ENCODE results near the gene PAK3. TPM values are rescaled to one million over a fixed set of nuclear protein-coding genes. Genes with fewer than 3 reads are reported as not detected.

The PAK3 gene
- polyA plus RNA-seq, 4 donors = under 0.01 to 0.53 (median 0.51) TPM; not detected in 1

GRCh38 chrX:111182997-111183396, 87.0 kb downstream of the PAK3 start:
- no peak for DNase-seq
- no peaks in the 10 kb centered on the region for H3K4me1 ChIP-seq (ENCODE audit: control insufficient read depth in 3 of 3, insufficient read depth in 2 of 3, low read depth in 1 of 3, low read length in 2 of 3)
- no peak for FAIRE-seq
- no peaks in the 10 kb centered on the region for H3K36me3 ChIP-seq (ENCODE audit: control insufficient read depth in 3 of 3, insufficient read depth in 2 of 3, low read depth in 1 of 3, low read length in 3 of 3)
- peaks cover 0 to 3% (median 0%) of the 10 kb centered on the region in 3 donors for H3K27me3 ChIP-seq (ENCODE audit: control insufficient read depth in 3 of 3, insufficient read depth in 3 of 3, low read length in 3 of 3)
- no peak overlapping the region for H3K4me3 ChIP-seq (ENCODE audit: low read depth in 1 of 3, low read length in 3 of 3)
- no peaks in the 10 kb centered on the region for H3K9me3 ChIP-seq (ENCODE audit: control insufficient read depth in 2 of 2, insufficient read depth in 1 of 2, low read depth in 1 of 2, low read length in 1 of 2)
- H3K27ac ChIP-seq (ENCODE audit: low read depth in 1 of 3, low read length in 2 of 3) = no peak overlapping the region

DNA sequence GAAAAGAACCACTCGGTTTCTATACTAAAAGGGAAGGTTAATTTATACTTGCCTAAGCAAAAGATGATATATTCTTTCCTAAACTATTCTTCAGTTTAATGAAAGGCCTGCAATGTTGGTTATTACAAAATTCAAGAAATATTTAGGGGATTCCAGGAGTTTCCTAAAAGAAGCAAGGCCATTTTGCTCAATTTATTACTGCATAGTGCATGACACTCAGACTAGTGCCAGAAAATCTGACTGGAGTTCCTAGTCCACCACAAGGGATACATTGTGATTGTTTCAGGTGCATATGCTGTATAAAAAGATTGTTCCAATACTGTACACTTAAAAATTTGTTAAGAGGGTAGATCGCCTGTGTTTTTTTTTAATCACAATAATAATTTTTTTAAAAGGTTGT, 95.6 kb downstream of the PAK3 start:
- FAIRE-seq = no peak

GRCh38 chrX:111199505-111199904, 103.5 kb downstream of the PAK3 start:
- H3K27ac ChIP-seq (ENCODE audit: low read depth in 1 of 3, low read length in 2 of 3) = no peak overlapping the region
- WGBS, 3 donors = 53 to 82% (median 79%) methylated on average over 2 of the region's 2 CpGs
- DNase-seq (no peak), FAIRE-seq (no peak)
- no peaks in the 10 kb centered on the region for H3K27me3 ChIP-seq (ENCODE audit: control insufficient read depth in 3 of 3, insufficient read depth in 3 of 3, low read length in 3 of 3)
- H3K4me3 ChIP-seq (ENCODE audit: low read depth in 1 of 3, low read length in 3 of 3) = no peak overlapping the region
- no peaks in the 10 kb centered on the region for H3K9me3 ChIP-seq (ENCODE audit: control insufficient read depth in 2 of 2, insufficient read depth in 1 of 2, low read depth in 1 of 2, low read length in 1 of 2)
- H3K4me1 ChIP-seq (ENCODE audit: control insufficient read depth in 3 of 3, insufficient read depth in 2 of 3, low read depth in 1 of 3, low read length in 2 of 3) = no peaks in the 10 kb centered on the region
- no peaks in the 10 kb centered on the region for H3K36me3 ChIP-seq (ENCODE audit: control insufficient read depth in 3 of 3, insufficient read depth in 2 of 3, low read depth in 1 of 3, low read length in 3 of 3)

More for the DNA sequence above, 95.6 kb downstream of the PAK3 start:
- H3K27ac ChIP-seq (ENCODE audit: low read depth in 1 of 3, low read length in 2 of 3) = no peak overlapping the region
- no peaks in the 10 kb centered on the region for H3K9me3 ChIP-seq (ENCODE audit: control insufficient read depth in 2 of 2, insufficient read depth in 1 of 2, low read depth in 1 of 2, low read length in 1 of 2)
- no peak for DNase-seq
- no peaks in the 10 kb centered on the region for H3K4me1 ChIP-seq (ENCODE audit: control insufficient read depth in 3 of 3, insufficient read depth in 2 of 3, low read depth in 1 of 3, low read length in 2 of 3)
- H3K36me3 ChIP-seq (ENCODE audit: control insufficient read depth in 3 of 3, insufficient read depth in 2 of 3, low read depth in 1 of 3, low read length in 3 of 3) = no peaks in the 10 kb centered on the region
- no peaks in the 10 kb centered on the region for H3K27me3 ChIP-seq (ENCODE audit: control insufficient read depth in 3 of 3, insufficient read depth in 3 of 3, low read length in 3 of 3)
- no peak overlapping the region for H3K4me3 ChIP-seq (ENCODE audit: low read depth in 1 of 3, low read length in 3 of 3)
- 75 to 92% (median 77%) methylated on average over 2 of the region's 2 CpGs for WGBS, 3 donors

- 60 to 79% (median 61%) methylated on average over 3 of the region's 3 CpGs for WGBS, 3 donors
- FAIRE-seq = no peak
- no peak overlapping the region for H3K4me3 ChIP-seq (ENCODE audit: low read depth in 1 of 3, low read length in 3 of 3)
- no peak overlapping the region for H3K27ac ChIP-seq (ENCODE audit: low read depth in 1 of 3, low read length in 2 of 3)
- no peaks in the 10 kb centered on the region for H3K4me1 ChIP-seq (ENCODE audit: control insufficient read depth in 3 of 3, insufficient read depth in 2 of 3, low read depth in 1 of 3, low read length in 2 of 3)
- no peak for DNase-seq
- no peaks in the 10 kb centered on the region for H3K36me3 ChIP-seq (ENCODE audit: control insufficient read depth in 3 of 3, insufficient read depth in 2 of 3, low read depth in 1 of 3, low read length in 3 of 3)
- no peaks in the 10 kb centered on the region for H3K9me3 ChIP-seq (ENCODE audit: control insufficient read depth in 2 of 2, insufficient read depth in 1 of 2, low read depth in 1 of 2, low read length in 1 of 2)
- no peaks in the 10 kb centered on the region for H3K27me3 ChIP-seq (ENCODE audit: control insufficient read depth in 3 of 3, insufficient read depth in 3 of 3, low read length in 3 of 3)
Observed at GRCh38 chrX:111200327-111200726, 104.3 kb downstream of the PAK3 start.

- 82 to 92% (median 86%) methylated on average over 8 of the region's 8 CpGs for WGBS, 3 donors
- H3K36me3 ChIP-seq (ENCODE audit: control insufficient read depth in 3 of 3, insufficient read depth in 2 of 3, low read depth in 1 of 3, low read length in 3 of 3) = no peaks in the 10 kb centered on the region
- H3K4me3 ChIP-seq (ENCODE audit: low read depth in 1 of 3, low read length in 3 of 3) = no peak overlapping the region
- H3K9me3 ChIP-seq (ENCODE audit: control insufficient read depth in 2 of 2, insufficient read depth in 1 of 2, low read depth in 1 of 2, low read length in 1 of 2) = no peaks in the 10 kb centered on the region
- H3K27ac ChIP-seq (ENCODE audit: low read depth in 1 of 3, low read length in 2 of 3) = no peak overlapping the region
- no peaks in the 10 kb centered on the region for H3K4me1 ChIP-seq (ENCODE audit: control insufficient read depth in 3 of 3, insufficient read depth in 2 of 3, low read depth in 1 of 3, low read length in 2 of 3)
- DNase-seq (no peak), FAIRE-seq (no peak)
- H3K27me3 ChIP-seq (ENCODE audit: control insufficient read depth in 3 of 3, insufficient read depth in 3 of 3, low read length in 3 of 3) = no peaks in the 10 kb centered on the region
Observed at GRCh38 chrX:111207851-111208250, 111.9 kb downstream of the PAK3 start.

DNA sequence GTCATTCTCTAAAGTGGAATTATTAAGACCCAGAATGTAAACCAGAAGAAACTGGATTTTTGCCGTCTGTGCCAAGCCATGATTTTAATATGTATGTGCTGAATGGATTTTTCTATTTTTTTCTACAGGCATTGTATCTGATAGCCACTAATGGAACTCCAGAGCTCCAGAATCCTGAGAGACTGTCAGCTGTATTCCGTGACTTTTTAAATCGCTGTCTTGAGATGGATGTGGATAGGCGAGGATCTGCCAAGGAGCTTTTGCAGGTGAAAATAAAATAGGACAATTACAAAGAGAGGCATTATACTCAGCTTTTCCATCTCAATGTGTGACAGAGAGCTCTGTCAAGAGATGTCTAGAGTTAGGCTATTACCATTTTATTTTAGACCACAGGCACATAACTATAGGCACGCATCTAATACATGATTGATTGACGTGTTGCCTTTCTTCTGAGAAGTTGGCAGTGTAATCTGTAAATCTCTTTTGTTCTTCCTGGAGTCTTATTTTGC, 120.4 kb downstream of the PAK3 start:
- Histone ChIP-seq H3K4me1 (ENCODE audit: control insufficient read depth in 3 of 3, insufficient read depth in 2 of 3, low read depth in 1 of 3, low read length in 2 of 3) (no peaks in the 10 kb centered on the region), H3K27me3 (ENCODE audit: control insufficient read depth in 3 of 3, insufficient read depth in 3 of 3, low read length in 3 of 3) (no peaks in the 10 kb centered on the region), H3K4me3 (ENCODE audit: low read depth in 1 of 3, low read length in 3 of 3) (no peak overlapping the region), H3K9me3 (ENCODE audit: control insufficient read depth in 2 of 2, insufficient read depth in 1 of 2, low read depth in 1 of 2, low read length in 1 of 2) (no peaks in the 10 kb centered on the region), H3K27ac (ENCODE audit: low read depth in 1 of 3, low read length in 2 of 3) (no peak overlapping the region), H3K36me3 (ENCODE audit: control insufficient read depth in 3 of 3, insufficient read depth in 2 of 3, low read depth in 1 of 3, low read length in 3 of 3) (no peaks in the 10 kb centered on the region)
- WGBS, 3 donors = 80 to 93% (median 87%) methylated on average over 6 of the region's 6 CpGs
- FAIRE-seq (no peak), DNase-seq (no peak)

DNA sequence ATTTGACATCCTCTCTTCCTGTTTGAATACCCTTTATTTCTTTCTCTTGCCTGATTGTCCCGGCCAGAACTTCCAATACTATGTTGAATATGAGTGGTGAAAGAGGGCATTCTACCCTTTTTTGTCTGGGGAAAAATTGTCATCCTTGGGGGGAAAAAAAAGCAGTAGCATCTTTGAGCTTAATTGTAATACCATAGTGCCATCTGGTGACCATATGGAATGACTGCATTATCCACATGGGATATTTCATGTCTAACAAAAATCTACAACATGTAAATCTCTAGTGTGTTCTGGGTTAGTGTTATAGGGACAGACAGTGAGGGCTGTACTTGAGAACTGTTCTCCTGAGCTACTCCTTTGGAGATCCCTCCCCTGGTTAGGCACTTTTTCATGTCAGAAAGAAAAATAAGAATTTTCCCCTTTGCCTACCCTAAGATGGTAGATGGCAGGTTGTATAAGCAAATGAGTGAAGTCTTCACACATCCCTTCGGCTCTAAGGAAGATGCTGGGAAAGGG, 148.3 kb downstream of the PAK3 start:
- peak; percentile 15 for FAIRE-seq
- WGBS, 3 donors = 23 to 51% (median 34%) methylated on average over 2 of the region's 2 CpGs
- no peak overlapping the region for H3K27ac ChIP-seq (ENCODE audit: low read depth in 1 of 3, low read length in 2 of 3)

GRCh38 chrX:111254896-111255693, 159.1 kb downstream of the PAK3 start:
- no peak overlapping the region for H3K27ac ChIP-seq (ENCODE audit: low read depth in 1 of 3, low read length in 2 of 3)
- FAIRE-seq = no peak

More for the DNA sequence above, 148.3 kb downstream of the PAK3 start:
- Histone ChIP-seq H3K4me1 (ENCODE audit: control insufficient read depth in 3 of 3, insufficient read depth in 2 of 3, low read depth in 1 of 3, low read length in 2 of 3) (no peaks in the 10 kb centered on the region), H3K36me3 (ENCODE audit: control insufficient read depth in 3 of 3, insufficient read depth in 2 of 3, low read depth in 1 of 3, low read length in 3 of 3) (no peaks in the 10 kb centered on the region), H3K9me3 (ENCODE audit: control insufficient read depth in 2 of 2, insufficient read depth in 1 of 2, low read depth in 1 of 2, low read length in 1 of 2) (no peaks in the 10 kb centered on the region), H3K27me3 (ENCODE audit: control insufficient read depth in 3 of 3, insufficient read depth in 3 of 3, low read length in 3 of 3) (no peaks in the 10 kb centered on the region), H3K4me3 (ENCODE audit: low read depth in 1 of 3, low read length in 3 of 3) (no peak overlapping the region)
- peak; percentile 2 to 6 for DNase-seq

More at GRCh38 chrX:111254896-111255693, 159.1 kb downstream of the PAK3 start:
- H3K9me3 ChIP-seq (ENCODE audit: control insufficient read depth in 2 of 2, insufficient read depth in 1 of 2, low read depth in 1 of 2, low read length in 1 of 2) = no peaks in the 10 kb centered on the region
- no peaks in the 10 kb centered on the region for H3K36me3 ChIP-seq (ENCODE audit: control insufficient read depth in 3 of 3, insufficient read depth in 2 of 3, low read depth in 1 of 3, low read length in 3 of 3)
- no peak overlapping the region for H3K4me3 ChIP-seq (ENCODE audit: low read depth in 1 of 3, low read length in 3 of 3)
- DNase-seq = no peak
- no peaks in the 10 kb centered on the region for H3K4me1 ChIP-seq (ENCODE audit: control insufficient read depth in 3 of 3, insufficient read depth in 2 of 3, low read depth in 1 of 3, low read length in 2 of 3)
- 81 to 91% (median 86%) methylated on average over 7 of the region's 7 CpGs for WGBS, 3 donors
- no peaks in the 10 kb centered on the region for H3K27me3 ChIP-seq (ENCODE audit: control insufficient read depth in 3 of 3, insufficient read depth in 3 of 3, low read length in 3 of 3)
